Right forelimb (tissue), 1 donor: ENCODE data around the gene CNTNAP1.

Source experiments
- DNase-seq: peaks from one replicate; pipeline ENCODE4 v3.0.0-alpha.2; 2018

CNTNAP1 gene

DNA sequence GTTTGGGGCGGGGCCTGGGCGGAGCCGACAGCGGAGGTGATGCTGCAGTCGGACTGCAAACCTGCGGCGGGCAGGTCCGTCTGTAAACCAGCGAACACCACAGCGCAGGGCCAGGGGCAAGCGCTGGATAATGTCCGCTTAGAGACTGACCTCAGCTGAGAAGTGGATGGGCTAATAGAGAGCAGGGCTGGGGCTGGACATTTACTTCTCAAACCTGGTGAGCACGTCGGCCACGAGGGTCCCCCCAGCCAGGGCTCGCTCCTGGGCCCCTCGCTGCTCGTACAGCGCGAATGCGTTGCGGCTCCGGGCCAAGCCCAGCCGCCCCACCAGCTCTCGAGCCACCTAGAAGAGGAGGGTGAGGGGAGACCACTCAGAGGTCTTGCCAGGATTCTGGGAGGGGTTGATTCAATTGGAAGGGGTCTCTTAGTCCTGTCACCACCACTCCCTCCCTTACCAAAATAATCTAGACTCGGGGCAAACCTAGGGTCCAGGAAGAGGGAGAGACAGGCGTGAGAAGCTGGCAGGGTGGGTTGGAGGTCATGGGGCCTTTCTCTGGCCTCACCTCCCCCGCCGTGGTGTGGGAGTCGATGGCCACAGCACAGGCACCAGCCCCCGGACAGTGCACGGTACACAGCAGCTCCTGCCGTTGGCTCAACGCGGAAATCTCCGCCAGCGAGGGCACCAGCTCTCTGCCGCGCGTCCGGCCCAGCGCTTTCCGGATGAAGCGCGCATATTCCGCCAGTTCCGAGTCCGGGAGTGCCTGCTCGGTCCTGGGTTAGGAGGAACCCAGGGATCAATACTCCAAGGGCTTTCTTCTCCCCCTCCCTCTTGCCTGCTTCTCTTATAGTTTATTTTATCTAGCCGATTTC lies 11.3 kb upstream of the CNTNAP1 start:
- DNase-seq: no peak

DNA sequence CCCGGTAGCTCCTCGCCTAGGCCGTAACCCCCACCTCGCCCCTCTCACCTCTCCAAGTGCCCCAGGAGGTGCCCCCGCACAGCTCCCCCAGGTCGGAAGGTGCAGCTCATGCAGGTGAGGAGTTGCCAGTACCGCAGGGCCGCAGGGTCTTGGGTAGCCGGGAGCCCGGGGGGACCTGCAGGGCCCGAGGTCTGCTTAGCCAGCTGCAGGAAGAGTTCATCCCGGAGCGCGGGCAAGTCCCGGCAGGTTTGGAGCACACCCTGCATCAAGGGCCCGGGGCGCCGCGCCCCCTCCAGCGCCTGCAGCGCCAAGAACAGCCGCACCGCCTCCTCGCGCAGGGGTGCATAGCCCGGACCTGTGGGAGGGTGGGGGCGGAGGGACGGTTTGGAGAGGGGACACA lies 10.3 kb upstream of the CNTNAP1 start:
- DNase-seq: no peak

GRCh38 chr17:42673266-42673884 lies 9.0 kb upstream of the CNTNAP1 start:
- DNase-seq: no peak

DNA sequence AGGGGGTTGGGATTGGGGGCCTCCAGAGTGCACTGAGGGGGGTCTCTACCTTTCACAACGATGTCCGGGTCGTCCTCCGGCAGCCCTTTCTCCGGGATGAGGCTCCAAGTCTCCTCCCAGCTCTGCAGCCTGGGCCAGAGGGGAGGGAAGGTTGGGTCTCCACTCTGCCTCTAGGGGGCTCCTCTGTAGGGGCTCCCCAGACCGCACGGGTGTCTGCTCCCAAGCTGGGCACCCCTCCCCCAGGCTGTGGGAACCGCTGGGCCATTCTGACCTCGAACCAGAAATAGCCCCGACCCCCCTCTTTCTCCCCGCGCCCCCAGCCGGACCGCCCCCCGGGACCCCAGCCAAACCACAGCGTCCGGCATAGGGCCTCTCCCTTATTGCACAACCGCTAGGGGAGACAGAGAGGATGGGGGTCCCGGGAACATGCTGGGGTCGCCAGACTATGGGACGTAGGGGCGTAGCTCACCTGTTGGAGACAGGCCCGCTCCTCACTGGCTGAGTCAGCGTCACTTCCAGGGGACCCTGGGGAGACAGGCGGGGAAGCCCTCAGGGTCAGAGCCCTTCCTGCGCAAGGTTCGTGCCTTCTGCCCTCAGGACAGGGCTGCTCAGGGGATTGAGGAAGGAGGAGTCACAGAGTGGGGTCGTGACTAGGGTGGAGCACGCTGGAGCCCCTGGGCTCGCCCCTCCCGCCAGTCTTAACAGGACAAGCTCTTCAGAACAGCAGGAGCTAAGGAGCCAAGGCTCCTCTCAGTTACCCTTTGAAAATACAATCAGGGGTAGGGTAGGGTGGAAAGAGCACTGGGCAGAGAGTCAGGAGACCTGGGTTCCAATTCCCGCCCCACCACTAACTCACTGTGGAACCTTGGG lies 8.2 kb upstream of the CNTNAP1 start:
- peak; percentile 77 for DNase-seq

- no peak for DNase-seq
These were observed 7.5 kb upstream of the CNTNAP1 start for GRCh38 chr17:42674755-42675347.

- DNase-seq: no peak
These were observed 6.9 kb upstream of the CNTNAP1 start for GRCh38 chr17:42675348-42675964.

DNA sequence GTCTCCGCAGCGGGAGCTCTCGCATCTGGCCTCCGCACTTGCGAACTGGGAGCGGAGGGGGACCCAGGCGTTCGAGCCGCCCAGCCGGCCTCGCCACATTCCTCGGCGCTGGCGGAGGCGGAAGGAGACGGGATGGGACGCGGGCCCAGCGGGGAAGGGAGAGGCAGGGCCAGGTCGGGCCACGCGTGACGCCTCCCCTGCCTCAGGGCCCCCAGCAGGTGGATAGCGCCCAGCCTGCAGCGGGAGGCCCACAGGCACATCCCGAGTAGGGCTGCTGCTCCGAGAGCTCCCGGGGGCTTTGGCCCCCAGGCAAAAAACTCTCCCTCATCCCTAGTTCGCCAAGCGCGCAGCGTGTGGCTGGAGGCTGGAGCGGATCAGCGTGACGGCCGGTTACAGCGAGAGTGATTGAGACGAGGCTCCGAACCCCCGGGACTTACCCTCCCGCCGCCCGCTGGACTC lies 6.3 kb upstream of the CNTNAP1 start:
- DNase-seq: peak; percentile 72

DNA sequence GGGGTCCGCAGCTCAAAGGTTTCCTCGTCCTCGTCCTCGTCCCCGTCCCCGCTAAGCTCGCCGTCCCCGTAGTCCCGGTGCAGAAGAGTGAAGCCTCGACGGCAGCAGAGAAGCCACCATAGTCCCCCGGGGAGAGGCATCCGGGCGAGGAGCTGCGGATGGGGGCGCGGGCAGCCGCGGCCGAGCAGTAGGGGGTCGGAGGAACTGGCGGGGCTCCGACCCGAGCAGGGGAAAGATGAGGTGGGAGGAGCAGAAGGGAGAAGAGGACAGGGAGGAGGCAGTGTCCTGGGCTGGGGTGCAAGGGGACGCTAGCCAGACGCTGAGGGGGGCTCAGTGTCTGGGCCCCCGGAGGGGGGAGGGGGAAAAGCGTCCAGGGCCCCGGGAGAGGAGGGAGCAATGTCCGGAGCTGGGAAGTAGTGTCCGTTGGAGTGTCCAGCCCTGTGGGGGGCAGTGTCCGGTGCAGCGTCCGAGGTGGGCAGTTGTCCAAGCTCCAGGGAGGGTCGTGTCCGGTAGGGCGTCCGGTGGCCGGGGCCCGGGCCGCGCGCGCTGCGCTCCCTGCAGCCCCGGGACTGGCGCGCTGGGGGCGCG lies 5.8 kb upstream of the CNTNAP1 start, which contains the start of gene PLEKHH3:
PLEKHH3 (minus strand) TSS at position 571 of the 588 bp plus-strand sequence; CDS start at position 140, 431 bp downstream.
- no peak for DNase-seq

DNA sequence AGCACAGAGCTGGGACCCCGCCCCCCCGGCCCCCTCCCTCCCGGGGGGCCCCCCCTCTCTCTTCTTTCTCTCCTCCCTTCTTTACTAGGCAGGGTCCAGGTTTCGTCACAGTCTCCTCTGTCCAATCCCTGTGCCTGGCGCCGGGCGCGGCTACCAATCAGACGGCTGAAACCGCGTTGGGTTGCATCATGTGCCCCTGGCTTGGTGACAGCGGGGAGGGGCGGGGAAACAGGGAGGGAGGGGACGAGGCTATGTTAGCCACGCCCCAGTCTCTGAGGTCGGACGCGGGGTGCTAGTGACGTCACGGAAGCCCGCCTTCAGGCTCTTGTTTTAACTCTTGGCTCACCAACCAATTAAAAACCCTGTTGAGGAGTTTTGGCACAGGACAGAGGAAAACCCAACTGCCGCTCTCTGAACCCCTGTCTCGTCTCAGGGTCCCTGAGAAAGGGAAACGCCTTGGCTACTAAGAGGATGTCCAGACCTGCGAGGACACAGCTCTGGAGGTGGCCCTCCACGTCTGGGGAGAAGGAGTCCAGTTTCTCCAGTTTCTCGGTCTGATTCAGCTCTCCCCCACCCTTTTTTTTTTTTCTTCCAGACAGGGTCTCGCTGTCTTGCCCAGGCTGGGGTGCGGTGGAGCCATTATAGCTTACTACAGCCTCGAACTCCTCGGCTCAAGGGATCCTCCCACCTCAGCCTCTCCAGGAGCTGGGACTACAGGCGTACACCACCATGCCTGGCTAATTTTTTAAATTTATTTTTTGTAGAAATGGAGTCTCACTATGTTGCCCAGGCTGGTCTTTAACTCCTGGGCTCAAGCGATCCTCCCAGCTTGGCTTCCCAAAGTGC lies 5.1 kb upstream of the CNTNAP1 start:
- peak; percentile 100 for DNase-seq

DNA sequence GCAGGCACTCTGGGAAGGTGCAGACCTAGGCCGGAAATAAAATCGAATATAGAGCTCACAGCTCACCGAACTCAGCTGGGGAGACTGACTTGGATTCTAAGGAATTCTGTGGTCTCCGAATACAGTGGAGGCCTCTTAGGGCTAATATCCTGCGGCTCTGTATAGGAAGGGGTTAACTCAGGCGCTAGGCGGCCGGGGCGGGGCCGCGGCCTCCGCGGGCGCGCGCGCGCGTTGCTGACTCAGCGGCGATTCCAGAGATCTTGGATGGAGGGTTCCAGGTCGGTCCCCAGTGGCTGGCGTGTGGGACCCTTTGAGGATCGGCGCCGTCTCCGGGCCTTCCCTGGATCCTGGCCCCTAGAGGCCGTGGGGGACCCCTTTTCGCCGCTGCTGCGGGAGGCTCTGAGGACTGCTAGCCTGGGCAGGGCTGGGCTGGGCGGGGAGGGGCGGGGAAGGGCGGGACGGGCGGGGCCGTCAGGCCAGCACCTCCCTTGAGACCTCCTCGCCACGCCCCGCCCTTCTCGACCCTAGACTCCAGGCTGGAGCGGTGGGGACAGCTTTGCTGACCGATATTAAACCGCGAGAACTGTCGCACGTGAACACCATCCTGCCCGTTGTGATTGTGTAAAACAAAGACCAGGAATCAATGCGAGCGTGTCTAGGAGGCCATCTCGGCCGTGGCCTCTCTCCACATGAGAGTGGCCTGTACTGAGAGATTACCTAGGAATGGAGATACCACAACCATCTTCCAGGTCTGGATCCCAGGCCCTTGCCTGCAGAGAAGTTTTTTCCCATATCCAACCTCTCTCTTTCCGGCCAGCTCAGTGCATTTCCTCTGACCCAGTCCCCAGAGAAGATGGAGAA lies 4.2 kb upstream of the CNTNAP1 start:
- DNase-seq: peak; percentile 93

DNA sequence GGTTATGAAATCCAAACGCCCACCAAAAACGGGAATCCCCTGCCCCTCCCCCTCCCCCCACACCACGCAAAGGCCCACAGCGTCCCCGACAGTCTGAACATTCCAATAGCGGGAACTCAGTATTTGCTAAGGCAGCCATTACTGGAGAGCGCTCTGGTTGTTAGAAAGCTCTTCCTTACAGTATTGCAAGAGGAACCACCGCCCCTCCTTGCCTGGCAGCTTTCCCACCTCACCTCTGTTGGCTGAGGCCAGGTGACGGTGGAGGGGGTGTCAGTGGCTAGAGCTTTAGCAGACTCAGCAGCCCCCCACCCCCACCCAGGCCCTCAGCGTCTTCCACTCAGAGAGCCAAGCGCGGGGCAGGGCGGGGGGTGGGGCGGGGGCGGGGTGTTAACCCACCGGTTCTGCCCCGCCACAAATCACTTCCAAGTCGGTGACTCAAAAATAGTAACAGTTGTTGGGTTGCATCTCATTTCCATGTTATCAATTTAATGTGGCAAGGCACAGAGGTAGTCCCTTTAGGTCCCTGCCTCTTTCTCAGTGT lies 3.3 kb upstream of the CNTNAP1 start:
- DNase-seq: no peak

DNA sequence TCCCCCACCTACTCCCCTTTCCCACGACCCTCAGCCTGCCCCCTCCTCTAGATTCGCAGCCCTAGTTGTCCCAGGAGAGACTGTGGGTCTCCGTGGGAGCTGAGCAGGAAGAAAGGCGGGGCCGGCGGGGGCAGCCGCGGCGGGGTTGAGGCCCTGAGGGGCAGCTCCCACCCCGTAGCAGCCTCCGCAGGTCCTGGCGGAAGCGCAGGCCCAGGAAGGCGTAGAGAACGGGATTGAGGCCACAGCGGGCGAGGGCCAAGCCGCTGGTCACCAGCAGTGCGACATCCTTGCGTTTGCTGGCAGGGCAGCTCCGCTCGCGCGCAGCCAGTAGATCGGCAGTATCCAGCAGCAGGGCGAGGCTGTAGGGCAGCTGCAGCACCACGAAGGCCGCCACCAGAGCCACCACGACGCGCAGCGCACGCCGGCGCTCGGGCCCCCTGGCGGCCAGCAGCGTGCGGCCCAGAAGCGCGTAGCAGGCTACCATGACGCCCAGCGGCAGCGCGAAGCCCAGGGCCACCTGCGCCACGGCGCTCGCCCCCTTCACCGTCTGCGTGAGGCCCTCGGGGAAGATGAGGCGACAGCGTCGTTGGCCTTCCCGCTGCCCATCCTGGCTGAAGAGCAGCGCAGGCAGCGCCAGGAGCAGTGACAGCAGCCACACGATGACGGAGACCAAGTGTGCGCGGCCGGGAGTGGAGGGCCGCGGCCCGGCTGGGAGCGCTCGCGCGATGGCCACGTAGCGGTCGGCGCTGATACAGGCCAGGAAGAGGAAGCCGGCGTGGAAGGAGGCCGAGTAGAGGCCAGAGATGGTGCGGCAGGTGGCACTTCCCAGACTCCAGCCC lies 2.6 kb upstream of the CNTNAP1 start:
- DNase-seq: peak; percentile 88

- no peak for DNase-seq
These were observed 2.0 kb upstream of the CNTNAP1 start for GRCh38 chr17:42680331-42680808.

GRCh38 chr17:42682722-42683403 lies 532 bp downstream of the CNTNAP1 start:
- DNase-seq: peak; percentile 81

DNA sequence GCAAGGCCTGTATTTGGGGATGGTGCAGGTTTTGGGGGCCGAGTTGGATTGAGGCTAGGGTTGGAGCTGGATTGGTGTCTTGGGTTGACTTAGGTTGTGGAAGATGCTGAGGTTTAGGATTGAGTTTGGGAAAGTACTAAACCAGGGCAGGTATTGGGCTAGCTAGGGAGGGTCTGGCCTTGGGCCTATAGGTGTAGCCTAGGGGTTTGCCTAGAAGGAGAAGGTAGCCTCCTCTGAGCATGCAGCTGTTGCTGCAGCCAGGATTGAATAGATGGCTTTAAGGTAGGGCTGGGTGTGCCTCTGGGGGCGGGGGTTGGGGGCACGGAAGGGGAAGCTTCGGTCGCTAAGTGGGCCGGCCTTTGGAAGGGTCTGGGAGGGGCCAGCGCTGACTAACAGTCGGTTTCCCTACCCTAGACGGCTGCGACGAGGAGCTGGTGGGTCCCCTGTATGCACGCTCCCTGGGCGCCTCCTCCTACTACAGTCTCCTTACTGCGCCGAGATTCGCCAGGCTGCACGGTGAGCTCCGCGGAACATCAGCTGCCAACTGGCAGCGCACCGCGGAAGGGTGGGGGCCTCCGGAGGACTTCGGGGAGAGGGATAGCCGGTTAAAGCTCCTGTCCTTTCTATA lies 1.2 kb downstream of the CNTNAP1 start:
- no peak for DNase-seq

- DNase-seq: no peak
These were observed 2.7 kb downstream of the CNTNAP1 start for GRCh38 chr17:42684929-42685556.

- DNase-seq: no peak
These were observed 3.5 kb downstream of the CNTNAP1 start for GRCh38 chr17:42685831-42686230.
